Progenitor cell of endocrine pancreas (in vitro differentiated cells): Measurements from ENCODE around the gene LYPD5. TPM values are rescaled to one million over a fixed set of nuclear protein-coding genes. Genes with fewer than 3 reads are reported as not detected.

ENCODE experiments used
- DNase-seq: peaks from one replicate; pipeline ENCODE4 v3.0.0; 2021; ENCODE audit warnings: low spot score; ENCODE audit not compliant: unreplicated experiment
- H3K27ac Mint-ChIP-seq: 2 replicates; pipeline ENCODE4 v1.8.0; 2021; ENCODE audit warnings: mild to moderate bottlenecking, moderate library complexity, mixed read lengths
- H3K27me3 Mint-ChIP-seq: 2 replicates; pipeline ENCODE4 v1.8.0; 2021; ENCODE audit warnings: mixed read lengths
- H3K36me3 Mint-ChIP-seq: 2 replicates; pipeline ENCODE4 v1.8.0; 2022; ENCODE audit warnings: mixed read lengths; ENCODE audit not compliant: insufficient read depth
- H3K4me1 Mint-ChIP-seq: 2 replicates; pipeline ENCODE4 v1.8.0; 2021; ENCODE audit warnings: low read depth, mixed read lengths
- H3K4me3 Mint-ChIP-seq: 2 replicates; pipeline ENCODE4 v1.8.0; 2021; ENCODE audit warnings: low read depth, mild to moderate bottlenecking, moderate library complexity, mixed read lengths
- H3K9me3 Mint-ChIP-seq: 2 replicates; pipeline ENCODE4 v1.8.0; 2021; ENCODE audit warnings: low read depth, mixed read lengths
- CTCF ChIP-seq: fragments of 200-600 bp; sonication (generic); IDR thresholded peaks from one replicate; pipeline ENCODE4 v1.5.0; 2021; ENCODE audit warnings: antibody characterized with exemption, mild to moderate bottlenecking; ENCODE audit not compliant: unreplicated experiment
- total RNA-seq: library from RNA; stranded (reverse); gene quantifications from 2 replicates; pipeline ENCODE4 v1.2.1, GENCODE V29; 2021

Gene LYPD5
- total RNA-seq, 1 donor from 2014 or later: not detected

- H3K9me3 Mint-ChIP-seq: no peaks in the 10 kb centered on the region
- no peak overlapping the region for H3K4me3 Mint-ChIP-seq
- no peak overlapping the region for H3K27ac Mint-ChIP-seq
Observed at GRCh38 chr19:43749152-43749551, 53.1 kb downstream of the LYPD5 start.

GRCh38 chr19:43748685-43749084 lies 53.6 kb downstream of the LYPD5 start:
- Mint-ChIP-seq H3K4me3 (no peak overlapping the region), H3K36me3 (peaks cover 36% of the 10 kb centered on the region), H3K9me3 (no peaks in the 10 kb centered on the region), H3K4me1 (peaks cover 5% of the 10 kb centered on the region), H3K27ac (no peak overlapping the region), H3K27me3 (no peaks in the 10 kb centered on the region)
- DNase-seq: no peak
- no peak for TF ChIP-seq CTCF

More at GRCh38 chr19:43749152-43749551, 53.1 kb downstream of the LYPD5 start:
- TF ChIP-seq CTCF: no peak
- no peak for DNase-seq
- Mint-ChIP-seq H3K4me1 (peaks cover 8% of the 10 kb centered on the region), H3K36me3 (peaks cover 32% of the 10 kb centered on the region), H3K27me3 (no peaks in the 10 kb centered on the region)

DNA sequence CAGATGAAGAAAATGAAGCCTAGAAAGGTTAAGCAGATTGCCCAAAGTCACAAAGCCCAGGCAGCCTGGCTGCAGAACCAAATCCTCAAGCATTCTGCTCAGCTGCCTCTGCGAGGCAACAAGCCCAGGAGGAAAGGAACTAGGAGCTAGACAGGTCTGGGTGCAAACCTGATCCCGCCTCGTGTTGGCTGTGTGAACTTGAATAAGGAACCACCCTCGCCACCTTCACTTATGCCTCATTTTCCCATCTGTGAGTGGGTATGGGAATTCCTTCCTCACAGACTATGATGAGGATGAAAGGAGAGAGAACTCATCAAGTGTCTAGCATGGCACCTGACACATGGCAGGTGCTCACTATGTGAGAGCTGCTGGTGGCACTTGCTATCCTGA lies 54.0 kb downstream of the LYPD5 start:
- no peaks in the 10 kb centered on the region for H3K9me3 Mint-ChIP-seq

DNA sequence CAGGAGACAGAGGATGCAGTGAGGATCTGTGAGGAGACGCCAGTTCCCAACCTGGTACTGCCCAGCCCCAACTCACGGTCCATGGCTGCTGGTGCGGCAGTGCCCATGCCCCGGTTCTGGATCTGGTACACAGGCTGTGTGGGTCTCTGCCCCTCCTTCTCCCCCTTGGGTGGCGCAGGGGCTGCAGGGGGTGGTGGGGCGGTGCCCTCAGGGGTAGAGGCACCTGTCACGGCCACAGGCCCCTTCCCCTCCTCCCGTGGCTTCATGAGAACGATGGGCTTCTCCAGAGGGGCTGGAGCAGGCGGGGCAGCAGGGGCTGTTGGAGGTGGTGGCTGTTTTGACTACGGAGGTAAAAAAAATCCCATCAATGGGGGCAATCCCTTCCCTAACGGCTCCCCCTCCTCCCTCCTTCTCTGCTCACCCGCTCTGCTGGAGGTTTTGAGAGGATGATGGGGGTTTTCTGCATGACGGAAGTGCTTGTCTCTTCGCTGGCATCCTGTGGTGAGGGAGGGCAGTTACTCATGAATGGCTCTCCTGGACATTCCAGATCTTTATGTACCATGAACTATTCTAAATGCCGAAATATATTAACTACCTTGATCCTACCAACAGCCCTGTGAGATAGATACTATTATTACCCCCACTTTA lies 54.6 kb downstream of the LYPD5 start:
- H3K27ac Mint-ChIP-seq: no peak overlapping the region
- H3K9me3 Mint-ChIP-seq: no peaks in the 10 kb centered on the region
- no peaks in the 10 kb centered on the region for H3K27me3 Mint-ChIP-seq
- H3K4me1 Mint-ChIP-seq: no peaks in the 10 kb centered on the region
- H3K4me3 Mint-ChIP-seq: no peak overlapping the region
- no peak for TF ChIP-seq CTCF
- no peak for DNase-seq
- H3K36me3 Mint-ChIP-seq: peaks cover 37% of the 10 kb centered on the region

More for the DNA sequence above, 54.0 kb downstream of the LYPD5 start:
- no peak overlapping the region for H3K27ac Mint-ChIP-seq
- DNase-seq: no peak
- no peak overlapping the region for H3K4me3 Mint-ChIP-seq
- H3K36me3 Mint-ChIP-seq: peaks cover 36% of the 10 kb centered on the region
- H3K27me3 Mint-ChIP-seq: no peaks in the 10 kb centered on the region
- H3K4me1 Mint-ChIP-seq: peaks cover 4% of the 10 kb centered on the region
- TF ChIP-seq CTCF: no peak

Other genes with a start within 250 kb of the LYPD5 start
- gene XRCC1, start 226.9 kb downstream of the LYPD5 start, total RNA-seq: 69.8 and 70.7 TPM in 2 replicates
- gene PINLYP, start 226.6 kb downstream of the LYPD5 start, total RNA-seq: 6.3 and 7.7 TPM in 2 replicates
- gene IRGQ, start 206.3 kb downstream of the LYPD5 start, total RNA-seq: 57.6 and 63.6 TPM in 2 replicates
- gene ZNF576, start 205.9 kb downstream of the LYPD5 start, total RNA-seq: 15.4 and 15.5 TPM in 2 replicates
- gene SRRM5, start 190.4 kb downstream of the LYPD5 start, total RNA-seq: 0.64 and 0.79 TPM in 2 replicates
- 87.5 and 88.9 TPM in 2 replicates for gene ZNF428, start 182.8 kb downstream of the LYPD5 start, total RNA-seq
- gene CADM4, start 162.6 kb downstream of the LYPD5 start, total RNA-seq: 60.9 and 71.6 TPM in 2 replicates
- gene PLAUR, start 132.3 kb downstream of the LYPD5 start, total RNA-seq: 10.5 and 12.5 TPM in 2 replicates
- gene IRGC, start 86.4 kb downstream of the LYPD5 start, total RNA-seq: not detected in 2 replicates
- 74.9 and 78.9 TPM in 2 replicates for gene SMG9, start 47.5 kb downstream of the LYPD5 start, total RNA-seq
- gene KCNN4, start 21.5 kb downstream of the LYPD5 start, total RNA-seq: 0.31 and 0.34 TPM in 2 replicates
- 14.6 and 17.3 TPM in 2 replicates for gene ZNF283, start 24.9 kb upstream of the LYPD5 start, total RNA-seq
- 8.5 and 9.5 TPM in 2 replicates for gene ZNF404, start 81.5 kb upstream of the LYPD5 start, total RNA-seq
- gene ZNF45, start 132.8 kb upstream of the LYPD5 start, total RNA-seq: 20.9 and 23.9 TPM in 2 replicates
- gene ZNF221, start 148.8 kb upstream of the LYPD5 start, total RNA-seq: 12.0 and 14.8 TPM in 2 replicates
- gene ZNF155, start 181.7 kb upstream of the LYPD5 start, total RNA-seq: 13.8 and 14.6 TPM in 2 replicates
- gene ZNF230, start 200.5 kb upstream of the LYPD5 start, total RNA-seq: 7.3 and 8.5 TPM in 2 replicates
- 10.0 and 10.4 TPM in 2 replicates for gene ZNF222, start 222.9 kb upstream of the LYPD5 start, total RNA-seq
- gene ZNF223, start 249.6 kb upstream of the LYPD5 start, total RNA-seq: 14.2 and 14.4 TPM in 2 replicates